Kidney epithelial cell (primary cell): ENCODE measurements around the gene RASD2. TPM values are rescaled to one million over a fixed set of nuclear protein-coding genes. Genes with fewer than 3 reads are reported as not detected.
"Not testable (repeated sequence)": the region's sequence is repeated elsewhere in the genome, so short reads cannot be mapped to it uniquely, and the experiment has no call there.

ENCODE experiments used
- DNase-seq: peaks from one replicate; pipeline ENCODE4 v3.0.0-alpha.2; 2010; ENCODE audit warnings: low read depth
- H3K27me3 ChIP-seq: 2 replicates; pipeline ENCODE4 v1.6.0; 2011; ENCODE audit warnings: low read length; ENCODE audit not compliant: control insufficient read depth, insufficient read depth
- H3K36me3 ChIP-seq: 2 replicates; pipeline ENCODE4 v1.5.1; 2011; ENCODE audit warnings: low read length; ENCODE audit not compliant: control insufficient read depth, insufficient read depth
- H3K4me3 ChIP-seq: 2 replicates; pipeline ENCODE4 v1.5.1; 2011; ENCODE audit warnings: low read depth, mild to moderate bottlenecking, control low read depth, low read length
- CTCF ChIP-seq: IDR thresholded peaks from 2 replicates; pipeline ENCODE4 v1.5.1; 2011; ENCODE audit warnings: mild to moderate bottlenecking, moderate library complexity, low read length, control low read depth, inconsistent platforms; ENCODE audit not compliant: insufficient read depth, poor library complexity, severe bottlenecking
- total RNA-seq: library from RNA; depleted of rRNA; stranded (reverse); fragments of >200 nt; gene quantifications from 2 replicates; pipeline ENCODE4 v1.2.3, GENCODE V29; 2015

Gene RASD2
- total RNA-seq, 1 donor from 2014 or later, result 0.04 TPM

DNA sequence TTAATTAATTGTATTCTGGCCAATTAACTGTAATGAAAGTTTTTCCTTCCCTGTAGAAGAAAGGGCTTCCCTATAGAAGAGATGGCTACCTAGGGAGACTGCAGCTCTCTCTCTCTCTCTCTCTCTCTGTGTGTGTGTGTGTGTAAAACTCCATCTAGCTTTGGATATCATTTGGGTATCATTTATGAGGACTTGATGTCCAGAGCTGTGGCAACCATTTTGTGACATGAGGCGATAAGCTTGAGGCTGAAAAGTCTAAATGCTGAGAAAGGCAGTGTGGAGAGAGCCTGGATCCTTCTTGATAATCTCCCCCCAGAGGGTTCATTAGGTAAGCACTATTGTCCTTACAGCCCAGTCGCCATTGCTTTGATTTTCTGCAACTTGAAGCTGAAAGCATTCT is 30.7 kb upstream of the RASD2 start:
- no peak for TF ChIP-seq CTCF
- Histone ChIP-seq H3K27me3 (peaks cover 13% of the 10 kb centered on the region), H3K4me3 (no peak overlapping the region), H3K36me3 (no peaks in the 10 kb centered on the region)
- no peak for DNase-seq

DNA sequence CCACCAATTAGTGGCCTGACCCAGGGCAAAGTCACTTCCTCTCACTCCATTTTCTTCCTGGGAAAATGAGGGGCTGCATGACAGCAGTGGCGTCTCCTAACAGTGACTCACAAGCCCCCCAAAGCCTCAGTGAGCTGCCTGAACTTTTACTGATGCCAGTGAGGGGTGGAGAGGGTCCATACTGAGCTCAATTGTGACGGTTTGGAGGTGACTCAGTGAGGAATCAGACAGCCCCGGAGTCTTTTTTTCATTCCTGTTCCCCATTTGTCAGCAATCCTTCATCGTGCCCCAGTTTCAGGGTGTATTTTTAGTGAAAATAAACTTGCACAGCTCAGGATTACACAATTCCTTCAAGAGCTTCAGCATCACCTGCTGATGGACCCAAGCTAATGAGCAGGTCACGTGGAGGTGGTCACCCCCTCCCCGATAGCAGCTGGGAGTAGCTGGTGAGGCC is 30.1 kb upstream of the RASD2 start:
- Histone ChIP-seq H3K36me3 (no peaks in the 10 kb centered on the region), H3K27me3 (peaks cover 13% of the 10 kb centered on the region), H3K4me3 (no peak overlapping the region)
- TF ChIP-seq CTCF, result no peak
- no peak for DNase-seq

DNA sequence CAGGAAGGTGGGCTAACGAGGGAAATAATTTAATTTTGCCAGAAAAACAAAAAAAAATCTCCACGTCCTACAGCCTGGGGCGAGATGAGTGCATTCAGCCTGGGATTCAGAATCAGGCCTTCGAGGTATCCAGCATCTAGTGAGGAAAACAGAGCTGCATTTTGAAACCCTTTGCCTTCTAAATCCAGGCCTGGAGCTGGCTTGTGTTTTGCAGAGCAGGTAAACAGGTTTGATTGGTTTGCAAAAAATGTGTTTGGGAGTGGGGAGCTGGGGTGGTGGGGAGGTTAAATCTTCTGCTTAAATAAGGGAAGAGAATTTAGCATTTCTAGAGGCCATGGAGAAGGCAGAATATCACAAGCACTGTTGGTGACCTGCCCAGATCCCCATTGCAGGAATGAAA is 29.7 kb upstream of the RASD2 start:
- no peak overlapping the region for H3K4me3 ChIP-seq
- no peak for DNase-seq
- no peaks in the 10 kb centered on the region for H3K36me3 ChIP-seq
- H3K27me3 ChIP-seq, result peaks cover 15% of the 10 kb centered on the region
- no peak for TF ChIP-seq CTCF

- Histone ChIP-seq H3K36me3 (no peaks in the 10 kb centered on the region), H3K27me3 (peaks cover 21% of the 10 kb centered on the region), H3K4me3 (no peak overlapping the region)
- DNase-seq, result no peak
- no peak for TF ChIP-seq CTCF
These were observed 26.3 kb upstream of the RASD2 start for GRCh38 chr22:35514366-35514765.

- DNase-seq, H3K4me3 ChIP-seq, H3K36me3 ChIP-seq: not testable (repeated sequence)
- peaks cover 21% of the 10 kb centered on the region for H3K27me3 ChIP-seq
These were observed 24.7 kb upstream of the RASD2 start for GRCh38 chr22:35515952-35516351.

GRCh38 chr22:35516723-35517122 is 23.9 kb upstream of the RASD2 start:
- TF ChIP-seq CTCF, result no peak
- Histone ChIP-seq H3K36me3 (no peaks in the 10 kb centered on the region), H3K4me3 (no peak overlapping the region), H3K27me3 (peaks cover 21% of the 10 kb centered on the region)
- no peak for DNase-seq
